ENCODE data around the gene VPS51. TPM values are rescaled to one million over a fixed set of nuclear protein-coding genes. Genes with fewer than 3 reads are reported as not detected.

VPS51 gene
- total and polyA plus RNA-seq, 9 of the 15 experiments (the other 6 are each of a cell fraction or from before 2014, with no cell fraction given) = 1.8 to 143 (median 46.8) TPM

DNA sequence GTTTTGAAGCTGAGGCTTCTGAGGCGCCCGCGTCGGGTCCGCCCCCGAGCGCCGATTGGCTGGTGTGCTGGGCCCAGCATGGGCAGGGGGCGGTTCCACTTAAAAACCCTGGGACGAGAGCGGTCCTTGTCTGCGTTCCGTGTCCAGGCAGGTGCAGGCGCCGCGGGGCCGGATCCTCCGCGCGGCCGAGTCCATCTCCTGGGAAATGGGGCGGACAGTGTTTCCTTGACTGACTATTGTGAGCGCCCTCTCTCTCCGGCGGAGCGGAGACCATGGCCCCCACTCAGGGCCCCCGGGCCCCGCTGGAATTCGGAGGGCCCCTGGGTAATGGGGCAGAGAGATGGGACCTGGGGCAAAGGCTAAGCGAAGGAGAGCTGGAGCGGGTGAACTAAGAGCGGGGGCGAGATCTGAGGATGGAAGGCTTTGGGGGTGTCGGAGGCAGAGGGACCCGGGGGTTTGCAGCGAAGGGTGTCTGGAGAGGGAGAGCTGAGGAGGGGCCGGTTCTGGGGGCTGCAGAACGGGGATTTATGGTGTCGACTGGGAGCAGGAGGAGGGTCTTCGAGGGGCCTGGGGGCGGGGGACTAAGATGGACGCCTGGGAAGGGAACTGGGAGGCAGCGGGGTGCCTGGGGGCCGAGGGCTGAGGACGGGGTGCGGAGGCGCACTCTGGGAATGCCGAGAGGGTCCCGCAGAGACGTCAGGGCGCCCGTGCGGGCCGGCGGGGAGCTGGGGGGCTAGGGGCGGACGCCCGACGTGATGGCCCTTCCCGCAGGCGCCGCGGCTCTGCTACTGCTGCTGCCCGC lies 15.9 kb downstream of the VPS51 start, which contains the start of gene TM7SF2 (continued):
- TF ChIP-seq, protein P1, sequence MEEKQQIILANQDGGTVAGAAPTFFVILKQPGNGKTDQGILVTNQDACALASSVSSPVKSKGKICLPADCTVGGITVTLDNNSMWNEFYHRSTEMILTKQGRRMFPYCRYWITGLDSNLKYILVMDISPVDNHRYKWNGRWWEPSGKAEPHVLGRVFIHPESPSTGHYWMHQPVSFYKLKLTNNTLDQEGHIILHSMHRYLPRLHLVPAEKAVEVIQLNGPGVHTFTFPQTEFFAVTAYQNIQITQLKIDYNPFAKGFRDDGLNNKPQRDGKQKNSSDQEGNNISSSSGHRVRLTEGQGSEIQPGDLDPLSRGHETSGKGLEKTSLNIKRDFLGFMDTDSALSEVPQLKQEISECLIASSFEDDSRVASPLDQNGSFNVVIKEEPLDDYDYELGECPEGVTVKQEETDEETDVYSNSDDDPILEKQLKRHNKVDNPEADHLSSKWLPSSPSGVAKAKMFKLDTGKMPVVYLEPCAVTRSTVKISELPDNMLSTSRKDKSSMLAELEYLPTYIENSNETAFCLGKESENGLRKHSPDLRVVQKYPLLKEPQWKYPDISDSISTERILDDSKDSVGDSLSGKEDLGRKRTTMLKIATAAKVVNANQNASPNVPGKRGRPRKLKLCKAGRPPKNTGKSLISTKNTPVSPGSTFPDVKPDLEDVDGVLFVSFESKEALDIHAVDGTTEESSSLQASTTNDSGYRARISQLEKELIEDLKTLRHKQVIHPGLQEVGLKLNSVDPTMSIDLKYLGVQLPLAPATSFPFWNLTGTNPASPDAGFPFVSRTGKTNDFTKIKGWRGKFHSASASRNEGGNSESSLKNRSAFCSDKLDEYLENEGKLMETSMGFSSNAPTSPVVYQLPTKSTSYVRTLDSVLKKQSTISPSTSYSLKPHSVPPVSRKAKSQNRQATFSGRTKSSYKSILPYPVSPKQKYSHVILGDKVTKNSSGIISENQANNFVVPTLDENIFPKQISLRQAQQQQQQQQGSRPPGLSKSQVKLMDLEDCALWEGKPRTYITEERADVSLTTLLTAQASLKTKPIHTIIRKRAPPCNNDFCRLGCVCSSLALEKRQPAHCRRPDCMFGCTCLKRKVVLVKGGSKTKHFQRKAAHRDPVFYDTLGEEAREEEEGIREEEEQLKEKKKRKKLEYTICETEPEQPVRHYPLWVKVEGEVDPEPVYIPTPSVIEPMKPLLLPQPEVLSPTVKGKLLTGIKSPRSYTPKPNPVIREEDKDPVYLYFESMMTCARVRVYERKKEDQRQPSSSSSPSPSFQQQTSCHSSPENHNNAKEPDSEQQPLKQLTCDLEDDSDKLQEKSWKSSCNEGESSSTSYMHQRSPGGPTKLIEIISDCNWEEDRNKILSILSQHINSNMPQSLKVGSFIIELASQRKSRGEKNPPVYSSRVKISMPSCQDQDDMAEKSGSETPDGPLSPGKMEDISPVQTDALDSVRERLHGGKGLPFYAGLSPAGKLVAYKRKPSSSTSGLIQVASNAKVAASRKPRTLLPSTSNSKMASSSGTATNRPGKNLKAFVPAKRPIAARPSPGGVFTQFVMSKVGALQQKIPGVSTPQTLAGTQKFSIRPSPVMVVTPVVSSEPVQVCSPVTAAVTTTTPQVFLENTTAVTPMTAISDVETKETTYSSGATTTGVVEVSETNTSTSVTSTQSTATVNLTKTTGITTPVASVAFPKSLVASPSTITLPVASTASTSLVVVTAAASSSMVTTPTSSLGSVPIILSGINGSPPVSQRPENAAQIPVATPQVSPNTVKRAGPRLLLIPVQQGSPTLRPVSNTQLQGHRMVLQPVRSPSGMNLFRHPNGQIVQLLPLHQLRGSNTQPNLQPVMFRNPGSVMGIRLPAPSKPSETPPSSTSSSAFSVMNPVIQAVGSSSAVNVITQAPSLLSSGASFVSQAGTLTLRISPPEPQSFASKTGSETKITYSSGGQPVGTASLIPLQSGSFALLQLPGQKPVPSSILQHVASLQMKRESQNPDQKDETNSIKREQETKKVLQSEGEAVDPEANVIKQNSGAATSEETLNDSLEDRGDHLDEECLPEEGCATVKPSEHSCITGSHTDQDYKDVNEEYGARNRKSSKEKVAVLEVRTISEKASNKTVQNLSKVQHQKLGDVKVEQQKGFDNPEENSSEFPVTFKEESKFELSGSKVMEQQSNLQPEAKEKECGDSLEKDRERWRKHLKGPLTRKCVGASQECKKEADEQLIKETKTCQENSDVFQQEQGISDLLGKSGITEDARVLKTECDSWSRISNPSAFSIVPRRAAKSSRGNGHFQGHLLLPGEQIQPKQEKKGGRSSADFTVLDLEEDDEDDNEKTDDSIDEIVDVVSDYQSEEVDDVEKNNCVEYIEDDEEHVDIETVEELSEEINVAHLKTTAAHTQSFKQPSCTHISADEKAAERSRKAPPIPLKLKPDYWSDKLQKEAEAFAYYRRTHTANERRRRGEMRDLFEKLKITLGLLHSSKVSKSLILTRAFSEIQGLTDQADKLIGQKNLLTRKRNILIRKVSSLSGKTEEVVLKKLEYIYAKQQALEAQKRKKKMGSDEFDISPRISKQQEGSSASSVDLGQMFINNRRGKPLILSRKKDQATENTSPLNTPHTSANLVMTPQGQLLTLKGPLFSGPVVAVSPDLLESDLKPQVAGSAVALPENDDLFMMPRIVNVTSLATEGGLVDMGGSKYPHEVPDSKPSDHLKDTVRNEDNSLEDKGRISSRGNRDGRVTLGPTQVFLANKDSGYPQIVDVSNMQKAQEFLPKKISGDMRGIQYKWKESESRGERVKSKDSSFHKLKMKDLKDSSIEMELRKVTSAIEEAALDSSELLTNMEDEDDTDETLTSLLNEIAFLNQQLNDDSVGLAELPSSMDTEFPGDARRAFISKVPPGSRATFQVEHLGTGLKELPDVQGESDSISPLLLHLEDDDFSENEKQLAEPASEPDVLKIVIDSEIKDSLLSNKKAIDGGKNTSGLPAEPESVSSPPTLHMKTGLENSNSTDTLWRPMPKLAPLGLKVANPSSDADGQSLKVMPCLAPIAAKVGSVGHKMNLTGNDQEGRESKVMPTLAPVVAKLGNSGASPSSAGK (IDR thresholded peaks at IDR 0.05) = no peak
- TF ChIP-seq KLF10 (CRISPR knock-in tag; IDR thresholded peaks at IDR 0.05) (no peak), ARHGAP35 (IDR thresholded peaks at IDR 0.05; ENCODE audit: partially characterized antibody) (peak; percentile 48), STAG1 (CRISPR knock-in tag; IDR thresholded peaks at IDR 0.05; ENCODE audit: borderline replicate concordance) (no peak), CBX1 (IDR thresholded peaks at IDR 0.05; ENCODE audit: low read depth) (no peak; the same call in 1 of the 2 replicates), ZKSCAN1 (IDR thresholded peaks at IDR 0.05; ENCODE audit: low read depth, low read length) (no peak), BRD4 (IDR thresholded peaks at IDR 0.05) (no peak), ZC3H4 (CRISPR knock-in tag; IDR thresholded peaks at IDR 0.05; ENCODE audit: borderline replicate concordance) (no peak), DACH1 (IDR thresholded peaks at IDR 0.05; ENCODE audit: partially characterized antibody) (no peak), DIDO1 (tag; IDR thresholded peaks at IDR 0.05; ENCODE audit: low read depth) (no peak), ZNF830 (CRISPR knock-in tag; IDR thresholded peaks at IDR 0.05) (no peak), BCOR (IDR thresholded peaks at IDR 0.05) (0 out of 2 replicates have a peak, but pooled peaks have one; percentile 13), POLR3G (IDR thresholded peaks at IDR 0.05; ENCODE audit: extremely low read depth, insufficient read length, insufficient replicate concordance) (no peak), PTTG1 (tag; IDR thresholded peaks at IDR 0.05; ENCODE audit: low read depth) (no peak), ILK (tag; IDR thresholded peaks at IDR 0.05; ENCODE audit: borderline replicate concordance, low read depth) (no peak)
- TF ChIP-seq, protein P2, sequence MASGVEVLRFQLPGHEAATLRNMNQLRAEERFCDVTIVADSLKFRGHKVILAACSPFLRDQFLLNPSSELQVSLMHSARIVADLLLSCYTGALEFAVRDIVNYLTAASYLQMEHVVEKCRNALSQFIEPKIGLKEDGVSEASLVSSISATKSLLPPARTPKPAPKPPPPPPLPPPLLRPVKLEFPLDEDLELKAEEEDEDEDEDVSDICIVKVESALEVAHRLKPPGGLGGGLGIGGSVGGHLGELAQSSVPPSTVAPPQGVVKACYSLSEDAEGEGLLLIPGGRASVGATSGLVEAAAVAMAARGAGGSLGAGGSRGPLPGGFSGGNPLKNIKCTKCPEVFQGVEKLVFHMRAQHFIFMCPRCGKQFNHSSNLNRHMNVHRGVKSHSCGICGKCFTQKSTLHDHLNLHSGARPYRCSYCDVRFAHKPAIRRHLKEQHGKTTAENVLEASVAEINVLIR (CRISPR knock-in tag; IDR thresholded peaks at IDR 0.05) = no peak

Measured in K562 (cell line).